CD4-positive, CD25-positive, alpha-beta regulatory T cell (primary cell): ENCODE results near the gene SLC39A13. TPM values are rescaled to one million over a fixed set of nuclear protein-coding genes. Genes with fewer than 3 reads are reported as not detected.

ENCODE experiments used
- ATAC-seq, 2 donors: fragments of 150-1000 bp; cut with Tn5 transposase; one replicate each; pipeline ENCODE4 v1.10.0; 2021; ENCODE audit warnings: low read depth in 2 of 2, moderate number of reproducible peaks in 2 of 2, moderate library complexity in 1 of 2
- DNase-seq, 3 donors: peaks; one replicate each; pipeline versions ENCODE4 v3.0.0 to v3.0.0-alpha.2; 2012 to 2022; ENCODE audit warnings: mixed read lengths in 1 of 3
- H3K27ac ChIP-seq: one replicate; pipeline ENCODE4 v1.7.0; 2013; ENCODE audit warnings: mild to moderate bottlenecking, low read length; ENCODE audit not compliant: insufficient read depth, poor library complexity, severe bottlenecking
- H3K27me3 ChIP-seq: one replicate; pipeline ENCODE4 v1.7.0; 2013; ENCODE audit warnings: low read length; ENCODE audit not compliant: control insufficient read depth, insufficient read depth
- H3K36me3 ChIP-seq: one replicate; pipeline ENCODE4 v1.7.0; 2013; ENCODE audit warnings: mild to moderate bottlenecking, low read length, moderate library complexity; ENCODE audit not compliant: control insufficient read depth, insufficient read depth
- H3K4me1 ChIP-seq: 2 replicates; pipeline ENCODE4 v1.7.0; 2013; ENCODE audit warnings: mild to moderate bottlenecking, low read length; ENCODE audit not compliant: insufficient read depth, control insufficient read depth, poor library complexity, severe bottlenecking
- H3K4me3 ChIP-seq: one replicate; pipeline ENCODE4 v1.7.0; 2013; ENCODE audit warnings: low read depth, mild to moderate bottlenecking, low read length, moderate library complexity
- H3K9me3 ChIP-seq, 2 experiments: 1 replicate in 1 of 2; 2 replicates in 1 of 2; pipeline ENCODE4 v1.7.0; 2013; ENCODE audit warnings: low read length in 2 of 2, mild to moderate bottlenecking in 1 of 2, moderate library complexity in 1 of 2; ENCODE audit not compliant: control insufficient read depth in 2 of 2
- H3K27ac Mint-ChIP-seq, 3 donors: one replicate each; pipeline ENCODE4 v1.8.0; 2020 to 2022; ENCODE audit warnings: mild to moderate bottlenecking in 3 of 3, mixed read lengths in 3 of 3, moderate library complexity in 2 of 3
- H3K27me3 Mint-ChIP-seq: one replicate; pipeline ENCODE4 v1.8.0; 2022; ENCODE audit warnings: mild to moderate bottlenecking, mixed read lengths
- H3K36me3 Mint-ChIP-seq: one replicate; pipeline ENCODE4 v1.8.0; 2020; ENCODE audit warnings: mixed read lengths
- H3K4me1 Mint-ChIP-seq, 4 donors: one replicate each; pipeline ENCODE4 v1.8.0; 2020 to 2022; ENCODE audit warnings: mixed read lengths in 4 of 4, mild to moderate bottlenecking in 1 of 4
- H3K4me3 Mint-ChIP-seq, 4 donors: one replicate each; pipeline ENCODE4 v1.8.0; 2020 to 2022; ENCODE audit warnings: mild to moderate bottlenecking in 4 of 4, mixed read lengths in 4 of 4, moderate library complexity in 3 of 4
- H3K9me3 Mint-ChIP-seq, 7 donors: one replicate each; pipeline ENCODE4 v1.8.0; 2020 to 2022; ENCODE audit warnings: mixed read lengths in 7 of 7, mild to moderate bottlenecking in 3 of 7, moderate library complexity in 2 of 7
- polyA plus RNA-seq, 4 donors: library from polyadenylated mRNA; unstranded; fragments of 300-500 nt; fragmentation: Illumina TruSeq; gene quantifications; one replicate each; pipeline ENCODE4 v1.2.3, GENCODE V29; 2021
- total RNA-seq: library from RNA; stranded (reverse); gene quantifications from one replicate; pipeline ENCODE4 v1.2.3, GENCODE V29; 2022

Gene SLC39A13
- total and polyA plus RNA-seq, 5 donors from 2014 or later, result 21.9 to 32.8 (median 24.4) TPM

DNA sequence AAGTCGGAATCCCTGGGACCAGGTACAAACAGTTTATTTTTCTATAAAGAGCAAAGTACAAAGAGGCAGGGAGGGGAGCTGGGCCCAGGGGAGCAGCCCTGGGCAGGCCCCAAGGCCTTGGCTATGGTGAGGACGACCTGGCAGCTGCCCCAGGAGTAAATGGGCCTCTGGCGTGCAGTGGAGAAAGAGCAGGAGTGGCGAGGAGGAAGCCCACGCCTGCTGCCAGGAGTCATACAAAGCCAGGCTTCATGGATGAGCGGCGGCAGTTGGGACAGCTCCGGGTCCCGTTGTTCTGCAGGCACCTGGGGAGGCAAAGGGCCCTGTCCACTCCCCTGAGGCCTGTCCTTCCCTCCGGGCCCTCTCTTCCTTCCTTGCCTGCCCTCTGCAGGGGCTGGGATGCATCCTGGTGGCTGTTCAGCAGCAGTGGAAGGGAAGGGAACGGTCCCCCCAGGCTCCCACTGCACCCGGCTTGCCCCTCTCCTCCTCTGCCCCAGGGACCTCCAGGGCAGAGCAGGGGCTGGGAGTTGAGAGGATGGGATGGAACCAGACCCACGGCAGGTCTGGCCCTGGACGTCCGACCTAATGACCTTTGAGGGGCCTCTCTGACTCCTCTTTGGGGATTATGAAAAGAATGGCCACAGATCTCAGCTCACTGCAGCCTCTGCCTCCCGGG is 29.5 kb downstream of the SLC39A13 start:
- H3K4me3 ChIP-seq, result no peak overlapping the region
- H3K4me3 Mint-ChIP-seq, result no peak overlapping the region
- no peak for ATAC-seq
- H3K27ac ChIP-seq, result no peak overlapping the region
- H3K36me3 ChIP-seq, result no peaks in the 10 kb centered on the region
- no peaks in the 10 kb centered on the region for H3K9me3 ChIP-seq
- H3K9me3 Mint-ChIP-seq, result no peaks in the 10 kb centered on the region
- H3K27ac Mint-ChIP-seq, result no peak overlapping the region
- no peaks in the 10 kb centered on the region for H3K4me1 Mint-ChIP-seq
- no peaks in the 10 kb centered on the region for H3K36me3 Mint-ChIP-seq
- H3K27me3 Mint-ChIP-seq, result no peaks in the 10 kb centered on the region
- DNase-seq, result no peak
- no peaks in the 10 kb centered on the region for H3K27me3 ChIP-seq
- no peaks in the 10 kb centered on the region for H3K4me1 ChIP-seq

DNA sequence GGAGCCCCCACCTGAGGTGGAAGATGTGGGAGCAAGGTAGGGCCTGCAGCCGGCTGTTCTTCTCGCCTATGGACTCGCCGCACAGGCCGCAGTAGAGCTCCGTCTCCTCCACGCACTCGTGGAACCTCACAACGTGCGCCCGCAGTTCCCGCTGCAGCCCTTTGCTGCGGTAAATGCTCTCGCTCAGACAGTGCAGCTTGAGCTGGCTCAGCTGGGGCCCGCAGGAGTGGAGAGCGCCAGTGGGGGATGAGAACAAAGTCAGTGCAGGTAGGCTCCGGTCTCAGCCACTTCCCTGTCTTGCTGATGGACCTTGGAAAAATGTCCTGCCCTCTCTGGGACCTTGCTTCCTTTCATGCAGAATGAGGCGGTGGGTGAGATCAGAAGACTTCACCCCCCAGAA is 30.3 kb downstream of the SLC39A13 start:
- DNase-seq (no peak), ATAC-seq (no peak)
- Histone ChIP-seq H3K4me3 (no peak overlapping the region), H3K27ac (no peak overlapping the region), H3K4me1 (no peaks in the 10 kb centered on the region), H3K9me3 (no peaks in the 10 kb centered on the region), H3K27me3 (no peaks in the 10 kb centered on the region), H3K36me3 (no peaks in the 10 kb centered on the region)
- H3K27me3 Mint-ChIP-seq, result no peaks in the 10 kb centered on the region
- no peaks in the 10 kb centered on the region for H3K4me1 Mint-ChIP-seq
- H3K36me3 Mint-ChIP-seq, result no peaks in the 10 kb centered on the region
- no peak overlapping the region for H3K27ac Mint-ChIP-seq
- no peaks in the 10 kb centered on the region for H3K9me3 Mint-ChIP-seq
- H3K4me3 Mint-ChIP-seq, result no peak overlapping the region

DNA sequence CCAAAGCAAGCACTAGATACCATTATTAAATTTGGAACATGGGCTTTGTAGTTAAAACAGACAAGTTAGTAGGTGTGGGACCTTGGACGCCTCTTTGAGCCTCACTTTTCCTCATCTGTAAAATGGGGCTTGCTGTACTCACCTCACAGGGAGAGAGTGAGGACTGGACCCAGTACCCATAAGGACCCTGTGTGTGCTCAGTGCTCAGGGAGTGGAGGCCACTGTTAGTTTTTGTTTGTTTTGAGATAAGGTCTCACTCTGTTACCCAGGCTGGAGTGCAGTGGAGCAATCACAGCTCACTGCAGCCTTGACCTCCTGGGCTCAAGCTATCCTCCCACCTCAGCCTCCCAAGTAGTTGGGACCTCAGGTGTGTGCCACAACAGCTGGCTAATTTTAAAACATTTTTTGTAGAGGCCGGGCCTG is 31.7 kb downstream of the SLC39A13 start:
- ATAC-seq (no peak), DNase-seq (no peak)
- Histone ChIP-seq H3K4me3 (no peak overlapping the region), H3K9me3 (no peaks in the 10 kb centered on the region), H3K36me3 (no peaks in the 10 kb centered on the region), H3K27ac (no peak overlapping the region), H3K4me1 (no peaks in the 10 kb centered on the region), H3K27me3 (no peaks in the 10 kb centered on the region)
- peak overlapping the region in 1 of 3 donors; percentile 5 for H3K27ac Mint-ChIP-seq
- H3K27me3 Mint-ChIP-seq, result no peaks in the 10 kb centered on the region
- no peak overlapping the region for H3K4me3 Mint-ChIP-seq
- no peaks in the 10 kb centered on the region for H3K36me3 Mint-ChIP-seq
- H3K4me1 Mint-ChIP-seq, result no peaks in the 10 kb centered on the region
- no peaks in the 10 kb centered on the region for H3K9me3 Mint-ChIP-seq

- Histone ChIP-seq H3K4me3 (no peak overlapping the region), H3K36me3 (no peaks in the 10 kb centered on the region), H3K4me1 (no peaks in the 10 kb centered on the region), H3K27me3 (no peaks in the 10 kb centered on the region), H3K27ac (no peak overlapping the region), H3K9me3 (no peaks in the 10 kb centered on the region)
- no peak for ATAC-seq
- H3K36me3 Mint-ChIP-seq, result no peaks in the 10 kb centered on the region
- H3K27me3 Mint-ChIP-seq, result no peaks in the 10 kb centered on the region
- H3K27ac Mint-ChIP-seq, result no peak overlapping the region
- H3K9me3 Mint-ChIP-seq, result no peaks in the 10 kb centered on the region
- H3K4me3 Mint-ChIP-seq, result no peak overlapping the region
- H3K4me1 Mint-ChIP-seq, result no peaks in the 10 kb centered on the region
- no peak for DNase-seq
Observed at GRCh38 chr11:47441421-47441820, 33.0 kb downstream of the SLC39A13 start.

DNA sequence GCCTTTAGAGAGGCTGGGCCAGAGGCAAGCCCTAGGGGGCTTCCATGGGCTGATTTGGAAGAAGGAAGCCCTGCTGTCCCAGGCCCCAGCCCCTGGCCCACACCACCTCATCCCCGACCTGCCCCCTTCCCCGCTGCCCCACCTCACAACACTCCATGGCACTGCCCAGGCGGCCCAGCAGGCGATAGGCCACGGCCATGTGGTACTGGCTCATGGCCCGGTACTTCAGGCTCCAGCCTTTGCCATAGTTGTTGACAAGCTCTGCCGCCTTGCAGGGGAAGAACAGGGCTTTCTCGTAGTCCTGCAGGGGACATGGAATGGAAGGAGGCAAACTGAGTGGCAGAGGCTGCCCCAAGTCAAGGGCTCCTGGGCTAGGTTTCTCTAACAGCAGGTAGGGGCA is 34.1 kb downstream of the SLC39A13 start:
- no peaks in the 10 kb centered on the region for H3K27me3 Mint-ChIP-seq
- no peaks in the 10 kb centered on the region for H3K9me3 Mint-ChIP-seq
- H3K4me3 Mint-ChIP-seq, result no peak overlapping the region
- Histone ChIP-seq H3K9me3 (no peaks in the 10 kb centered on the region), H3K27ac (no peak overlapping the region), H3K27me3 (no peaks in the 10 kb centered on the region), H3K4me1 (no peaks in the 10 kb centered on the region), H3K36me3 (no peaks in the 10 kb centered on the region), H3K4me3 (no peak overlapping the region)
- H3K4me1 Mint-ChIP-seq, result no peaks in the 10 kb centered on the region
- no peak for ATAC-seq
- H3K36me3 Mint-ChIP-seq, result no peaks in the 10 kb centered on the region
- DNase-seq, result no peak
- no peak overlapping the region for H3K27ac Mint-ChIP-seq

GRCh38 chr11:47443028-47443700 is 34.8 kb downstream of the SLC39A13 start:
- H3K4me3 Mint-ChIP-seq, result peak overlapping the region in 1 of 4 donors; percentile 32

DNA sequence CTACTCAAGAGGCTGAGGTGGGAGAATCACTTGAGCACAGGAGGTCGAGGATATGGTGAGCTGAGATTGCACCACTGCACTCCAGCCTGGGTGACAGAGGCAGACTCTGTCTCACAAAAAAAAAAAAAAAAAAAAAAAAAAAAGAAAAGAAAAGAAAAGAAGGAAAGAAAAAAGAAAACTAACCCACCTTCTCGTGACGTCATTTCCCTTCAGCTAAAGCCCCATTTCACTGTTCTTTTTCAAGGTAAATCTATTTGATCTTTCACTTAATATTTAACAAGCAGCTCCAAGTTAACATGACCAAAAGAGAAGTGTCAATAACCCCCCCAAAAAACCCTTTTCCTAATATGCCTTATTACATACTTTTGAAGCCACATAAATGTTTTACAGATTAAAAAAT is 35.4 kb downstream of the SLC39A13 start:
- Histone ChIP-seq H3K4me3 (no peak overlapping the region), H3K27me3 (no peaks in the 10 kb centered on the region), H3K27ac (no peak overlapping the region), H3K9me3 (no peaks in the 10 kb centered on the region), H3K4me1 (no peaks in the 10 kb centered on the region), H3K36me3 (no peaks in the 10 kb centered on the region)
- H3K36me3 Mint-ChIP-seq, result no peaks in the 10 kb centered on the region
- no peaks in the 10 kb centered on the region for H3K27me3 Mint-ChIP-seq
- no peaks in the 10 kb centered on the region for H3K9me3 Mint-ChIP-seq
- H3K4me3 Mint-ChIP-seq, result no peak overlapping the region
- no peaks in the 10 kb centered on the region for H3K4me1 Mint-ChIP-seq
- peak overlapping the region in 1 of 3 donors; percentile 5 for H3K27ac Mint-ChIP-seq
- DNase-seq (no peak), ATAC-seq (no peak)

More at GRCh38 chr11:47443028-47443700, 34.8 kb downstream of the SLC39A13 start:
- no peaks in the 10 kb centered on the region for H3K4me1 ChIP-seq
- no peaks in the 10 kb centered on the region for H3K9me3 ChIP-seq
- Mint-ChIP-seq H3K9me3 (no peaks in the 10 kb centered on the region), H3K36me3 (no peaks in the 10 kb centered on the region), H3K4me1 (no peaks in the 10 kb centered on the region), H3K27me3 (no peaks in the 10 kb centered on the region), H3K27ac (peak overlapping the region in 1 of 3 donors; percentile 5)
- H3K27ac ChIP-seq, result no peak overlapping the region
- no peaks in the 10 kb centered on the region for H3K36me3 ChIP-seq
- H3K4me3 ChIP-seq, result no peak overlapping the region
- DNase-seq, result peak in 1 of 3 donors; percentile 25
- ATAC-seq, result no peak
- no peaks in the 10 kb centered on the region for H3K27me3 ChIP-seq

DNA sequence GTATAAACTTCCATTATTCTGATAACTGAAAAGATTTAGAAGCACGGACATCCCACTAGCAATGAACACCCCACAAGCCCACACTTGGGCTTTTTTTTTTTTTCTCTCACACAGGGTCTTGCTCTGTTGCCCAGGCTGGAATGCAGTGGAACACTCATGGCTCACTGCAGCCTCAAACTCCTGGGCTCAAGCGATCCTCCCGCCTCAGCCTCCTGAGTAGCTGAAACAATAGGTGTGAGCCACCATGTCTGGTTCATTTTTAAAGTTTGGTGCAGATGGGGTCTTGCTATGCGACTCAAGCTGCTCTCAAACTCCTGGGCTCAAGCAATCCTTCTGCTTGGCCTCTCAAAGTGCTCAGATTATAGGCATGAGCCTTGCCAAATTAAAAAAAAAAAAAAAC is 37.5 kb downstream of the SLC39A13 start:
- H3K9me3 Mint-ChIP-seq, result no peaks in the 10 kb centered on the region
- H3K4me1 Mint-ChIP-seq, result no peaks in the 10 kb centered on the region
- no peaks in the 10 kb centered on the region for H3K27me3 ChIP-seq
- no peaks in the 10 kb centered on the region for H3K36me3 Mint-ChIP-seq
- H3K27me3 Mint-ChIP-seq, result no peaks in the 10 kb centered on the region
- H3K27ac ChIP-seq, result no peak overlapping the region
- peak overlapping the region in 1 of 3 donors; percentile 27 for H3K27ac Mint-ChIP-seq
- no peak for DNase-seq
- no peak overlapping the region for H3K4me3 ChIP-seq
- H3K9me3 ChIP-seq, result no peaks in the 10 kb centered on the region
- ATAC-seq, result no peak
- H3K4me1 ChIP-seq, result no peaks in the 10 kb centered on the region
- no peak overlapping the region for H3K4me3 Mint-ChIP-seq
- H3K36me3 ChIP-seq, result no peaks in the 10 kb centered on the region
